ENCODE results near the gene FCHSD2. TPM values are rescaled to one million over a fixed set of nuclear protein-coding genes. Genes with fewer than 3 reads are reported as not detected.

Gene FCHSD2
- total and polyA plus RNA-seq, 2 of the 8 experiments (the other 6 are each of a cell fraction or from before 2014, with no cell fraction given), result 4.1 to 7.8 TPM

DNA sequence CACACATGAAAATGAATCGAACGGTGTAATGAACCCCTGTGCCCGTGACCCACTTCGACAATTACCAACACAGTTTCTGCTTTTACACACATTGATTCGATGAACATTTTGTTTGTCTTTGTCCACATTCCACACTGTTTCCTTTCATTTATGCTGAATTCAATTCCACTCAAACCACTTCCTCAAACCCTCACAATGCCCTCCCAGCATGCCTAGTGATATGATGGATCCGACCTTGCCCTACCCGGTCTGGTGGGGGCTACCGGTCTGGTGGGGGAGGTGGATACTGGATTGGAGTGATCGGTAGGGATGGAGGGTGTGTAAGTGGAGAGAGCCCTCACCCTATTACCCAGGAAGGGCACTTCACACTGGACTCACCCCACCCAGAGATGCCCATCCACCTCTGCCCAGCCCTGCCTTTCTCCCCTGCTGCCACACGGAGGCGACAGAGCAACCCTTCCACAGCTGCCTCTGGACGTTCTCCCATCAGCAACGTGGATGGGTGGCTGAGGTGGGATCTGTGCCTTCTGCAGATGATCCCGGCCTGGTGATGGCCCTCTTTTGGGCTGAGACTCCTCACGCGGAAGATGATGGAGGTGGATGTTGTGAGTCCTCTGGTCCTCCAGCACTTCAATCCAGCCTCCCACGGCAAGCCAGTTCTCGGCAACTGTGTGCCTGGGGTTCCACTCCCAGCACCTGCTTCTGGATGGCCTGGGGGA is 43.0 kb upstream of the FCHSD2 start:
- H2BK15ac ChIP-seq (ENCODE audit: low read length), result no peak overlapping the region
- no peak overlapping the region for H2BK20ac ChIP-seq (ENCODE audit: low read length)
- no peak overlapping the region for H3K4me2 ChIP-seq (ENCODE audit: insufficient read depth in 1 of 2, low read depth in 2 of 2, low read length in 2 of 2)
- FAIRE-seq, result no peak
- peak in 1 of 2 experiments; percentile 84 for DNase-seq (ENCODE audit: low read depth in 1 of 2, low spot score in 2 of 2)
- ChIA-PET POLR2A (ENCODE audit: partially characterized antibody) (interaction anchor here (1.3 kb wide), 1 partner anchor 51 kb away, joined by 4 read pairs; no protein-coding TSS in a partner anchor), CTCF (ENCODE audit: partially characterized antibody) (interaction anchor here (0.6 to 14.5 kb wide), 36 partner anchors 10 to 600 kb away, joined by 3 to 451 read pairs (median 4); no protein-coding TSS in a partner anchor)
- H3K27me3 ChIP-seq (replicated peaks in 1 of 4; ENCODE audit: control insufficient read depth in 3 of 4, extremely low read depth in 1 of 4, insufficient read depth in 3 of 4, low read length in 3 of 4), result no peaks in the 10 kb centered on the region
- no peak overlapping the region for H4K91ac ChIP-seq (replicated peaks; ENCODE audit: insufficient read length, low read length)
- no peaks in the 10 kb centered on the region for H3K4me1 ChIP-seq (replicated peaks in 1 of 4; ENCODE audit: control insufficient read depth in 3 of 4, insufficient read depth in 4 of 4, low read length in 3 of 4)
- no peaks in the 10 kb centered on the region for H3K79me1 ChIP-seq (ENCODE audit: low read depth, low read length)
- no peak overlapping the region for H3K23ac ChIP-seq (ENCODE audit: insufficient read length)
- H3K27ac ChIP-seq (ENCODE audit: low read depth, low read length), result no peak overlapping the region
- H3K14ac ChIP-seq (ENCODE audit: insufficient read length), result no peak overlapping the region
- no peak overlapping the region for H2BK12ac ChIP-seq (ENCODE audit: low read depth, low read length)
- no peak overlapping the region for H3K56ac ChIP-seq (replicated peaks; ENCODE audit: insufficient read length, low read depth, low read length)
- no peaks in the 10 kb centered on the region for H3K36me3 ChIP-seq (ENCODE audit: control insufficient read depth in 2 of 4, insufficient read depth in 4 of 4, low read length in 3 of 4)
- no peaks in the 10 kb centered on the region for H3K9me3 ChIP-seq (ENCODE audit: insufficient read depth in 2 of 2, low read depth in 1 of 2, low read length in 1 of 2)
- H4K8ac ChIP-seq (ENCODE audit: extremely low read depth, insufficient read depth, low read length), result no peak overlapping the region; the same call in 1 of the 2 replicates
- no peak overlapping the region for H3K4me3 ChIP-seq (ENCODE audit: extremely low read depth in 1 of 4, insufficient read depth in 2 of 4, low read depth in 3 of 4, low read length in 4 of 4)
- WGBS, 2 experiments (ENCODE audit: extremely low coverage in 1 of 2, insufficient coverage in 1 of 2, insufficient read length in 1 of 2, insufficient replicate concordance in 2 of 2, low coverage in 1 of 2, low lambda C conversion rate in 2 of 2, missing lambda C conversion rate in 1 of 2), result 51% methylated on average over 18 of the region's 18 CpGs; no CpG with 5 or more reads in 1 of the 2 experiments
- no peak overlapping the region for H2AK5ac ChIP-seq (ENCODE audit: low read depth, low read length)
- peak overlapping the region; percentile 19; the same call in 1 of the 2 replicates for H2AFZ ChIP-seq (ENCODE audit: low read length)
- no peak overlapping the region for H3K4ac ChIP-seq (replicated peaks; ENCODE audit: insufficient read length, low read depth, low read length)
- no peaks in the 10 kb centered on the region for H3K79me2 ChIP-seq (ENCODE audit: control insufficient read depth in 1 of 2, insufficient read depth in 2 of 2, low read length in 2 of 2)
- H2BK120ac ChIP-seq (replicated peaks; ENCODE audit: low read depth, low read length), result no peak overlapping the region
- no peaks in the 10 kb centered on the region for H3K23me2 ChIP-seq (ENCODE audit: low read depth, low read length)
- H4K20me1 ChIP-seq (replicated peaks in 1 of 2; ENCODE audit: control insufficient read depth in 1 of 2, insufficient read depth in 2 of 2, low read length in 2 of 2), result no peaks in the 10 kb centered on the region
- H2BK5ac ChIP-seq (ENCODE audit: low read depth, low read length), result no peak overlapping the region
- TF ChIP-seq, protein P1, sequence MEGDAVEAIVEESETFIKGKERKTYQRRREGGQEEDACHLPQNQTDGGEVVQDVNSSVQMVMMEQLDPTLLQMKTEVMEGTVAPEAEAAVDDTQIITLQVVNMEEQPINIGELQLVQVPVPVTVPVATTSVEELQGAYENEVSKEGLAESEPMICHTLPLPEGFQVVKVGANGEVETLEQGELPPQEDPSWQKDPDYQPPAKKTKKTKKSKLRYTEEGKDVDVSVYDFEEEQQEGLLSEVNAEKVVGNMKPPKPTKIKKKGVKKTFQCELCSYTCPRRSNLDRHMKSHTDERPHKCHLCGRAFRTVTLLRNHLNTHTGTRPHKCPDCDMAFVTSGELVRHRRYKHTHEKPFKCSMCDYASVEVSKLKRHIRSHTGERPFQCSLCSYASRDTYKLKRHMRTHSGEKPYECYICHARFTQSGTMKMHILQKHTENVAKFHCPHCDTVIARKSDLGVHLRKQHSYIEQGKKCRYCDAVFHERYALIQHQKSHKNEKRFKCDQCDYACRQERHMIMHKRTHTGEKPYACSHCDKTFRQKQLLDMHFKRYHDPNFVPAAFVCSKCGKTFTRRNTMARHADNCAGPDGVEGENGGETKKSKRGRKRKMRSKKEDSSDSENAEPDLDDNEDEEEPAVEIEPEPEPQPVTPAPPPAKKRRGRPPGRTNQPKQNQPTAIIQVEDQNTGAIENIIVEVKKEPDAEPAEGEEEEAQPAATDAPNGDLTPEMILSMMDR (IDR thresholded peaks at IDR 0.05; ENCODE audit: control extremely low read depth in 1 of 3, insufficient read depth in 1 of 3, low read depth in 1 of 3, low read length in 3 of 3), result peak; percentile 96 to 100 (median 96)
- no peak for TF ChIP-seq TEAD4 (IDR thresholded peaks at IDR 0.05; ENCODE audit: low read depth, low read length)
- TF ChIP-seq YY1 (IDR thresholded peaks at IDR 0.05; ENCODE audit: low read depth, low read length), result peak; percentile 59; the same call in 1 of the 2 replicates
- TF ChIP-seq TBP (IDR thresholded peaks at IDR 0.05; ENCODE audit: low read depth, low read length), result no peak
- TF ChIP-seq RAD21 (IDR thresholded peaks at IDR 0.05 in 1 of 2, conservative IDR thresholded peaks at IDR 0.05 in 1 of 2; ENCODE audit: low read depth in 2 of 2, low read length in 2 of 2), result peak; percentile 84 to 91
- TF ChIP-seq, protein P2, sequence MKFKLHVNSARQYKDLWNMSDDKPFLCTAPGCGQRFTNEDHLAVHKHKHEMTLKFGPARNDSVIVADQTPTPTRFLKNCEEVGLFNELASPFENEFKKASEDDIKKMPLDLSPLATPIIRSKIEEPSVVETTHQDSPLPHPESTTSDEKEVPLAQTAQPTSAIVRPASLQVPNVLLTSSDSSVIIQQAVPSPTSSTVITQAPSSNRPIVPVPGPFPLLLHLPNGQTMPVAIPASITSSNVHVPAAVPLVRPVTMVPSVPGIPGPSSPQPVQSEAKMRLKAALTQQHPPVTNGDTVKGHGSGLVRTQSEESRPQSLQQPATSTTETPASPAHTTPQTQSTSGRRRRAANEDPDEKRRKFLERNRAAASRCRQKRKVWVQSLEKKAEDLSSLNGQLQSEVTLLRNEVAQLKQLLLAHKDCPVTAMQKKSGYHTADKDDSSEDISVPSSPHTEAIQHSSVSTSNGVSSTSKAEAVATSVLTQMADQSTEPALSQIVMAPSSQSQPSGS (IDR thresholded peaks at IDR 0.05; ENCODE audit: low read length), result no peak
- TF ChIP-seq SIX5 (IDR thresholded peaks at IDR 0.05; ENCODE audit: low read depth, low read length), result no peak
- no peak overlapping the region for H4K5ac ChIP-seq (ENCODE audit: insufficient read length, low read depth, low read length)
- H3K9ac ChIP-seq (replicated peaks in 1 of 4; ENCODE audit: extremely low read depth in 1 of 4, low read depth in 3 of 4, low read length in 3 of 4), result no peak overlapping the region
- no peak overlapping the region for H3K18ac ChIP-seq (ENCODE audit: extremely low read depth, low read length)
